Measurements from ENCODE around the gene UST.
"Not testable (repeated sequence)": the region's sequence is repeated elsewhere in the genome, so short reads cannot be mapped to it uniquely, and the experiment has no call there.

Gene UST

GRCh38 chr6:148978298-148978697, 231.5 kb downstream of the UST start:
- DNase-seq (ENCODE audit: low spot score): not testable (repeated sequence)

GRCh38 chr6:148979014-148979901, 232.4 kb downstream of the UST start:
- DNase-seq (ENCODE audit: low spot score): no peak

DNA sequence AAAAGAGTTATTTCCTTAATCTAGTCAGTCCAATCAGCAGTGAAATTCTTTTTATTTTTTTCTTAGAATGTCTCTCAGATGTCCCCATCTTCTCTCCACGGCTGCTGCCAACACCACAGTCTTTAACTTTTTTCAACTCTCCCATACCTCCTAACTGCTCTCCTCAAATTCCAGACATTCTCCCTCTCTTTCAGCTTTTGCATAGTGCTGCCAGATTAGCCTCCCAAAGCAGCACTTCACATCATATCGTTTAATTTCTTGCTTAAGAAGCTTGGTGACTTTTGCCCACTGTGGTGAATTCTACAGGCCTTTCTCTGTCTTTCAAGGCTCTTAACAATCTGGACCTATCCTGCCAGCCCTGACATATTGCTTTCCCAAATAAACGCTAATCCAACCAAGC, 233.4 kb downstream of the UST start:
- DNase-seq (ENCODE audit: low spot score): no peak

- no peak for DNase-seq (ENCODE audit: low spot score)
Measured at GRCh38 chr6:148981515-148981914, 234.7 kb downstream of the UST start.

DNA sequence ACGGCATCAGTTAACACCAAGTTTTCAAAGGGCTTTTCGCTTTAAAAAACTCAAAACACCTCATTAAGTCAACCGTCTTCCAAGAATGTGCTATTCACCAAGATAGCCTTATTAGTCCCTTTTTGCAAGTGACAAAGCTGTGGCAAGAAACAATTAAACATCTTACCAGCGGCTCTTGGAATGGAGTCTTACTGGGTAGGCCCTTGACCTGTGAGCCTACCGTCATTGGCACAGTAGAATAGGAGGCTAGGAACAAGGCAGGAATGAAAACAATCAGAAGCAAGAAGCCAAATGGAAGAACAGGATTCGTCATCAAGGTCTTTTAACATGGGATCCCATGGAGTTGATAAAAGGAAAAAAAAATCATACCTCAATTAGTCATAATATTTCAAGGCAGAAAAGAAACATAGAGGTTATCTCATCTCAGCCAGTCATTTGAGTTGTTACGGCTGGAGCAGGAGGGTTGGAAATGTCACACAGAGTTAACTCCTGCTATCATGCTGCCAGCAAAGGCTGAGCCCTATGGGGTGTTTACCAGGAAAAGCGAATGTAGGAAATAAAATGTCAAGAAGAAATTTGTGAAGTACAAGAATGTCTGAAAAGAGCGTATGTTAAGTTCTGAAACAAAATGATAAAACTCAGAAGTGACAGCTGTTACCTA, 236.4 kb downstream of the UST start:
- DNase-seq (ENCODE audit: low spot score): no peak

DNA sequence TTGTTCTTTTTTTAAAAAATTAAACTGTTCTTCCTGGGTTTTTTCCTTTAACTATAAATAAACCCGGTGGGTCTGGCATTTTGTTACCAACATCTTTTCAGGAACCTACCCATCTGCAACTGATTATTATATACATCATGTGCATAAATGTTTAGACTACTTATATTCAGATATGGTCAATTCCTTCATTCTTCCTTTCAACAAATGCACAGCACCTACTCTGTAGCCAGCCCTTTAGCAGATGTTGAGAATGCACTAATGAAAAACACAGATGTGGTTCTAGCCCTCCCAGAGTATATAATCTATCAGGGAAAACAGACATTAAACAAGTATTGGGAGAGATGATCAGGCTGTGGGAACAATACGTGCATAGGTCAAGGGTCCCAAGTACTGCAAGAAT, 237.1 kb downstream of the UST start:
- no peak for DNase-seq (ENCODE audit: low spot score)

DNA sequence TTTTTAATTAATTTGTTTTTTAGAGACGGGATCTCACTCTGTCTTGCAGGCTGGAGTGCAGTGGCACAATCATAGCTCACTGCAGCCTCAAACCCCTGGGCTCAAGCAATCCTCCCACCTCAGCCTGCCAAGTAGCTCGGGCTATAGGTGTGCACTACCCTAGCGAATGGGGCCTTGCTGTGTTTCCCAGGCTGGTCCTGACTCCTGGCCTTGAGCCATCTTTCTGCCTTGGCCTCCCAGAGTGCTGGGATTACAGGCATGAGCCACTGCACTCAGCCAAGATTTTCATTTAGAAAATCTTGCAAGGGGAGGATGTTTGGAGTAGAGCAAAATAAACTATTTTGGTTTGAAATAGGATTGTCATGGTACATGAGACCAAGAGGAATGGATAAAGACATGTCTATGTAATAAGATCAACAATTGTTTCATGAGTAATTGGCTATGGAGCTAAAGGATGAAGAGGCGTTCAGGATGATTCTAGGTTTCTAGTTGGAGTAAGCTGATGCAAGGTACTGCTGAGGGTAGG, 237.8 kb downstream of the UST start:
- no peak for DNase-seq (ENCODE audit: low spot score)

GRCh38 chr6:148985499-148985898, 238.7 kb downstream of the UST start:
- DNase-seq (ENCODE audit: low spot score): no peak

GRCh38 chr6:148986608-148987007, 239.8 kb downstream of the UST start:
- DNase-seq (ENCODE audit: low spot score): no peak

- DNase-seq (ENCODE audit: low spot score): no peak
Measured at GRCh38 chr6:148987982-148988381, 241.2 kb downstream of the UST start.

- DNase-seq (ENCODE audit: low spot score): no peak
Measured at GRCh38 chr6:148989585-148989984, 242.8 kb downstream of the UST start.

DNA sequence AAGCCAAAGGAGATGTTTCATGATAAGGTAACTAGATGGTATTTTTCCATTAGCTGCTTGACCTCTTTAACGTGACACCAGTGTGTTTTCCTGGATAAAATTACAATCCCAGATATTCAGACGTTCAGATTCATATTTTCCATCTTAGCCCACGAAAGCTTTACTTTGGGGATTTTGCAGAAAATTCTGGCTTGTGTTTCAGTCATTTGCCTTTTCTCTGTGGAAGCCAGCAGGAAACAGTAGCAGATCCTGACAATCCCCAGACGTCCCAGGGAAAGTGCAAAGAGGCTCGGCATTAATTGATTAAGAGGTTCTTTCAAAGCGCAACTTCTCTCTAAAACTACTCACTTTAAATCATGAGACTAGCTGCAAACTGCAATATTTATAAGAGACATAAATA, 243.6 kb downstream of the UST start:
- DNase-seq (ENCODE audit: low spot score): no peak

- DNase-seq (ENCODE audit: low spot score): no peak
Measured at GRCh38 chr6:148996815-148997214, 250.0 kb downstream of the UST start.

DNA sequence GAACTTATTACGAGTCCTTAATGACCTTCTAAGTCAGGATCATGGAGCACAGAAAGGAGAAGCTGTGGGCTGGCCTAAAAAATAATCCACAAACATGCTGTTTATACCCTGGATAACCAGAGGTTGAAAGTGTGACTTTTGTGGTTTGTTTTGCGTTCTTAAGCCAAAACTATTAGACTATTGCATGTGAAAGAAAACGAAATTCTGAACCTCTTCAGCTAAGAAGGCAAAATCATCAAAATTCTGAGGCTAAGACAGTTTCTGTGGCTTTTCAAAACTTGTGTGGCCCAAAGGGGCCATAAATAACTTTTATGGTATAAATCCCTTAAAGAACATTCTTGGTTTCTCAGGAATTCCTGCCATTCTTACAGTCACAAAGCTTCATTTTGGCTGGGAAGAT, 251.0 kb downstream of the UST start:
- no peak for DNase-seq (ENCODE audit: low spot score)

DNA sequence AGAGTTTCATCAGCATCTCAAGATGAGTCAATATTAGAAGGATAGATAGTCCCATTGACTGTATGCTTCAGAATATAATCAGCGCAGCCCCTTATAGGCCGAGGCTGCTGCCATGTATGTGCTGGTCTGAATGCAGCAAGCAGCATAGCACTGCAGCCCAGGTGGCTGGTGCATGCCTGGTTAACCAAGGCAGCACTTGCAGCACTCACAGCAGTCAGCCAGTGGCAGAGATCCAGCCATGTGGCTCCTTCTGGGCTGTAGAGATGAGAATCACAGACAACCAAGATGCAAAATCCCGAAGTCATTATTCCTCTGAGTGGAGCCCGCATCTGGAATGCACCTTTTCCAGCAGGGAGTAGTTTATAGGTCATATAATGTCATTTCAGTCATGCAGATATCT, 251.9 kb downstream of the UST start:
- DNase-seq (ENCODE audit: low spot score): no peak

DNA sequence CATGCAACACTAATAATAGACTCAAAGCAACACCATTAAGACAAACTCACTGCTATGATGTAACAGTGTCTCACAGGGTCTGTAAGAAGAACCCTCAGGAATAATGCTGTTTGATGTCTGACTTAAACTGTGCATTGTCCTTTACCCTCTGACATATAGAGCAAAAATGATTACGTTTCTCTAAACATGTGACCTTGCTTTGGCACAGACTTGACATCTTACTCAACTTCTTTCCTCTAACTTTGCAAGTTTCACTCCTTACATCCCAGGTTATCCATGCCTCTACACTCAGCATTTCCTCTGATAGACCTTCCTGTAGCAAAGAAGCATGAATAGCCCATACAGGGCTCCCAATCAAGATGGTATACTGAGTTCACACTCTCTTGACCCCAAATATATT, 252.7 kb downstream of the UST start:
- no peak for DNase-seq (ENCODE audit: low spot score)

DNA sequence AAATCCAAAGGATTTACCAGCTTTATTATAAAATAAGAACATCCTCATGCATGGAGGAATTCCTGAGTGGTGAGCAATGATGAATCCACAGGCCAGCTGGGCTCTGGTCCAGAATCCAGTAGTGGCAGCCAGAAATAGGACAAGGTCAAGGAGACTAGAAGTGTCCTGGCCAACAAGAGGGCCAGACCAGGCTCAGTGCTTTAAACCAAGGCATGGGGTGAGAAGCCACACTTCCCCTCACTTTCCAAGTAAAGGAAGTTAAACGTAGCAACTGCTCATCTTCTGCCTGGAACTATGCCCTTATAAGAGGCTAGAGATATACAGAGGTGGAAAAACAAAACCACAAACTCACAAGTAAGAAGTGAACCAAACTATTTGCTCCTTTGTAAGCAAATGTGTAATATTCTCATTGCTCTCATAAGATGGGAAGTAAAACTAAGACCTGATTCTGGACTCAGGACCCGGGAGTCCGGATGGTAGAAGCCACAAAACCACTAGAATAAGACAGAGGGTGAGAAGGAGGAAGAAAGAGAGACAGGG, 253.2 kb downstream of the UST start:
- DNase-seq (ENCODE audit: low spot score): no peak

- DNase-seq (ENCODE audit: low spot score): no peak
Measured at GRCh38 chr6:149001422-149001821, 254.6 kb downstream of the UST start.

- DNase-seq (ENCODE audit: low spot score): no peak
Measured at GRCh38 chr6:149003560-149003959, 256.7 kb downstream of the UST start.

DNA sequence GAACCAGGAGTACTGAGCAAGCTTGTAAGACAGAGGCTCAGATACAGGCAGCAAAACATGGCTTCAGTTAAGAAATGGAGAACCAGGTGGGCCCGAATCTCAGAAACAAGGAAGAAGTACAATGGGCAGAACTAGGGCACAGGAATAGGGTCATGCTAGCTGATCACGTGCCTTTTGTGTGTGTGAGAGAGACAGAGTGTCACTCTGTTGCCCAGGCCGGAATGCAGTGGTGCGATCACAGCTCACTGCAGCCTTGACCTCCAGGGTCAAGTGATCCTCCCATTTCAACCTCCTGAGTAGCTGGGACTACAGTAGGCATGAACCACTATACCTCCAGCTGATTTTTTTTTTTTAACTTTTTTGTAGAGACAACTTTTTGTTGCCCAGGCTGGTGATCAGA, 257.8 kb downstream of the UST start:
- no peak for DNase-seq (ENCODE audit: low spot score)

DNA sequence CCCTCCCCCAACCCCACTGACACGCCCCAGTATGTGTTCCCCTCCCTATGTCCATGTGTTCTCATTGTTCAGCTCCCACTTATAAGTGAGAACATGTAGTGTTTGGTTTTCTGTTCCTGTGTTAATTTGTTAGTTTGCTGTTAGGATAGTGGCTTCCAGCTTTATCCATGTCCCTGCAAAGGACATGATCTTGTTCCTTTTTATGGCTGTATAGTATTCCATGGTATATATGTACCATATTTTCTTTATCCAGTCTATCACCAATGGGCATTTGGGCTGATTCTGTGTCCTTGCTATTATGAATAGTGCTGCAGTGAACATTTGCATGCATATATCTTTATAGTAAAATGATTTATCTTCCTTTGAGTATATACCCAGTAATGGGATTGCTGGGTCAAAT, 259.4 kb downstream of the UST start:
- not testable (repeated sequence) for DNase-seq (ENCODE audit: low spot score)

- no peak for DNase-seq (ENCODE audit: low spot score)
Measured at GRCh38 chr6:149006671-149007070, 259.8 kb downstream of the UST start.

DNA sequence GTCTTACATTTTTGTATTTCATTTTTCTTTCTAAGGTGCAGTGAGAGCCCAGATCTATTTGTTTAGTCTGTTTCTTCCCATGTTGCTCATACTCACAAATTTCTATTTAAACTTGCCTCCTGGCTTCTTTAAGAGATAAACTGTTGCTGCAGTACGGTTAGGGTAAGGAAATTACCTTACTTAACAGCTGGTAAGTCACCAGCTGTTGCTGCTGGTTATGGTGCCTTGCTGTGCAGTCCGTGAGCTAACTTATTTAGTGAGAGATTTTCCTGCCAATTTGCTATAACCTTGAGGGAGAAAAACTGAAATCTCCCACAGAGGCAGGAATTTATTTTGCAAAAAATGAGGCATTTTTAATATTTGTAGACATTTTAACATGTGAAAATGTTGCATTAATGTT, 261.0 kb downstream of the UST start:
- DNase-seq (ENCODE audit: low spot score): no peak
